GM12892 (cell line): ENCODE data around the gene SLC13A2.

Experiments
- POLR2A ChIP-seq: IDR thresholded peaks from 2 replicates; pipeline ENCODE4 v1.6.1; 2011; ENCODE audit warnings: low read depth, low read length, control low read depth
- POLR2AphosphoS5 ChIP-seq: IDR thresholded peaks from 2 replicates; pipeline ENCODE4 v1.6.1; 2011; ENCODE audit warnings: low read depth, low read length, control low read depth

GRCh38 chr17:28520687-28521086 lies 47.2 kb downstream of the SLC13A2 start:
- TF ChIP-seq POLR2AphosphoS5 = no peak
- TF ChIP-seq POLR2A = no peak
